Osteoblast (primary cell): ENCODE measurements around the gene CDRT15. TPM values are rescaled to one million over a fixed set of nuclear protein-coding genes. Genes with fewer than 3 reads are reported as not detected.
A peak's percentile ranks its signal among the peaks of the same experiment; 100 is the strongest.
"Not testable (repeated sequence)": the region's sequence is repeated elsewhere in the genome, so short reads cannot be mapped to it uniquely, and the experiment has no call there.

Experiments used
- DNase-seq: peaks from one replicate; pipeline ENCODE4 v3.0.0; 2011; ENCODE audit warnings: low spot score, mixed read lengths; ENCODE audit not compliant: insufficient read length; ENCODE audit errors: missing footprints
- H2AFZ ChIP-seq: 2 replicates; pipeline ENCODE4 v1.6.0; 2011; ENCODE audit warnings: mild to moderate bottlenecking, low read length
- H3K27ac ChIP-seq: 2 replicates; pipeline ENCODE4 v1.5.1; 2011; ENCODE audit warnings: mild to moderate bottlenecking, low read depth, low read length, moderate library complexity
- H3K27me3 ChIP-seq: 2 replicates; pipeline ENCODE4 v1.6.0; 2012; ENCODE audit warnings: mild to moderate bottlenecking, control low read depth, inconsistent platforms, low read length, moderate library complexity; ENCODE audit not compliant: insufficient read depth
- H3K36me3 ChIP-seq: 2 replicates; pipeline ENCODE4 v1.5.1; 2011; ENCODE audit warnings: mild to moderate bottlenecking, low read length, control low read depth, moderate library complexity; ENCODE audit not compliant: insufficient read depth
- H3K4me1 ChIP-seq: 2 replicates; pipeline ENCODE4 v1.5.1; 2011; ENCODE audit warnings: mild to moderate bottlenecking, low read length, control low read depth, moderate library complexity; ENCODE audit not compliant: insufficient read depth
- H3K4me2 ChIP-seq: 2 replicates; pipeline ENCODE4 v1.6.0; 2011; ENCODE audit warnings: mild to moderate bottlenecking, low read length; ENCODE audit not compliant: insufficient read depth
- H3K4me3 ChIP-seq: fragments of 200-600 bp; sonication (generic); 3 replicates; pipeline ENCODE4 v1.5.1; 2012; ENCODE audit warnings: mild to moderate bottlenecking, low read length, inconsistent platforms; ENCODE audit not compliant: insufficient read depth
- H3K79me2 ChIP-seq: 2 replicates; pipeline ENCODE4 v1.6.0; 2012; ENCODE audit warnings: mild to moderate bottlenecking, low read length, control low read depth, inconsistent platforms; ENCODE audit not compliant: insufficient read depth
- H3K9me3 ChIP-seq: 2 replicates; pipeline ENCODE4 v1.5.1; 2011; ENCODE audit warnings: low read depth, low read length, control low read depth
- H4K20me1 ChIP-seq: 2 replicates; pipeline ENCODE4 v1.6.0; 2012; ENCODE audit warnings: mild to moderate bottlenecking, low read length, control low read depth; ENCODE audit not compliant: insufficient read depth
- CTCF ChIP-seq: IDR thresholded peaks from 2 replicates; pipeline ENCODE4 v1.5.1; 2011; ENCODE audit warnings: mild to moderate bottlenecking, low read depth, low read length, moderate library complexity; ENCODE audit errors: extremely low read depth
- total RNA-seq: library from RNA; depleted of rRNA; stranded (reverse); fragments of >200 nt; gene quantifications from 2 replicates; pipeline ENCODE4 v1.2.3, GENCODE V29; 2012

CDRT15 gene
- total RNA-seq, 1 donor = not detected

GRCh38 chr17:14197057-14197456, 39.6 kb downstream of the CDRT15 start:
- no peak for DNase-seq
- Histone ChIP-seq H2AFZ (no peak overlapping the region), H3K4me1 (no peaks in the 10 kb centered on the region), H3K9me3 (no peaks in the 10 kb centered on the region), H3K36me3 (no peaks in the 10 kb centered on the region), H3K79me2 (no peaks in the 10 kb centered on the region), H4K20me1 (no peaks in the 10 kb centered on the region), H3K27ac (no peak overlapping the region), H3K4me2 (no peak overlapping the region), H3K27me3 (no peaks in the 10 kb centered on the region), H3K4me3 (no peak overlapping the region)
- TF ChIP-seq CTCF = no peak

- no peaks in the 10 kb centered on the region for H3K79me2 ChIP-seq
- DNase-seq = no peak
- no peak overlapping the region for H3K27ac ChIP-seq
- H3K4me3 ChIP-seq = no peak overlapping the region
- no peaks in the 10 kb centered on the region for H4K20me1 ChIP-seq
- H3K9me3 ChIP-seq = no peaks in the 10 kb centered on the region
- no peaks in the 10 kb centered on the region for H3K36me3 ChIP-seq
- TF ChIP-seq CTCF = peak; percentile 4
- no peak overlapping the region for H2AFZ ChIP-seq
- no peaks in the 10 kb centered on the region for H3K4me1 ChIP-seq
- no peak overlapping the region for H3K4me2 ChIP-seq
- H3K27me3 ChIP-seq = no peaks in the 10 kb centered on the region
Measured at GRCh38 chr17:14196377-14196997, 40.2 kb downstream of the CDRT15 start.

DNA sequence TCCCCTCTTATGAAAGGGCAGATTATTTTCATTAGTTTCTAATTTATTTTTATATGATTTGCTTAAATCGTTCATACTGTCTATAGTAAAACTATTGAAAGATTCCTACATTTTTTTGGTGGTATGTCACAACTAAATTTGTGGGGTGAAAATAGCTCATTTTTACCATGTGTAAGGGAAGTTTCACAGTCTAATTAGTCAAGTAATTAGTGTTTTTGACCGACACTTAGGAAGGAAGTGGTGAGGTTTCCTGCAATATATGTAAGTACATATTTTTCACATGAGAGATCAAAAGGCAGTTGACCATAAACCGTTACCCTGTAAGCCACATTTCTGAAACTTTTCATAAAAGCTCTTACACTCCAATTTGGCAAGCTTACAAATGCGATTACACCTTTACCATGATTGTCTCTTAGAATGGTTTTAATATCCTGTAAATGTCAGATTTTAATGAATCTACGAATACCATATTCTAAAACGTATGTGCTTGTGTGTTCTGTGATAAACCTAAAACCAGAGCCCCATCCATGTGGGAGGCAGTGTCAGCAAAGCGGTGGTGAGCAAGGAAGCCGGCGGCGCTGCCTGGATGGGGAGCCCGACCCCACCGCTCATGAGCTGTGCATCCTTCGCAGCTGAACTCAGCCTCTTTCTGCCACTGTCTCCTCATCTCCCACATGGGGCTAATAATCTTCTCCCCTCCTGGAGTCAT, 43.9 kb downstream of the CDRT15 start:
- not testable (repeated sequence) for DNase-seq, H2AFZ ChIP-seq, H3K9me3 ChIP-seq, H3K4me1 ChIP-seq, H3K27ac ChIP-seq, H4K20me1 ChIP-seq, H3K36me3 ChIP-seq, H3K27me3 ChIP-seq, H3K79me2 ChIP-seq, H3K4me3 ChIP-seq, H3K4me2 ChIP-seq

GRCh38 chr17:14192039-14192438, 44.6 kb downstream of the CDRT15 start:
- H3K27me3 ChIP-seq, H3K4me3 ChIP-seq, H4K20me1 ChIP-seq, DNase-seq, H3K9me3 ChIP-seq, H3K36me3 ChIP-seq, H2AFZ ChIP-seq, H3K4me1 ChIP-seq, H3K27ac ChIP-seq, H3K4me2 ChIP-seq, H3K79me2 ChIP-seq: not testable (repeated sequence)

GRCh38 chr17:14191469-14191868, 45.2 kb downstream of the CDRT15 start:
- H3K4me3 ChIP-seq, H3K4me2 ChIP-seq, H3K9me3 ChIP-seq, H3K36me3 ChIP-seq, H3K27ac ChIP-seq, H3K79me2 ChIP-seq, H4K20me1 ChIP-seq, H3K4me1 ChIP-seq, H2AFZ ChIP-seq, DNase-seq, H3K27me3 ChIP-seq: not testable (repeated sequence)

DNA sequence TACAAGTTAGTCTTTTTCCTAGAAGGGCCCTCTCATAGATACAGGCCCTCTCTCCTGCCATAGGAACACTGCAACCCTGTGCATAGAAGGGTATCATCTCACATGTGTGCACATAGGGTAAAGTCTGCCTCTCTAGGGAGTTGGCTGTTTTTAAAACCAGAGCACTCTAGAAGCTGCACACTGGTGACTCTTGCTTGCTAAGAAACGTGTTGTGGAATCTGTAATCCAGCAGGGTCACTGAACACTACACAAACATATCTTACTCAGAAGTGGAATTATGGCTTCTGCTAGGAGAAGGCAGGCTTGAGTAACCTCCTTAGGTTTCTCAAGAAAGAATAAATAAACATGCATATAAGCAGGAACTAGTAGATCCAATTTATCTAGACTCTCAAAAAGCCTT, 45.9 kb downstream of the CDRT15 start:
- not testable (repeated sequence) for H3K4me2 ChIP-seq, H3K27ac ChIP-seq, H3K27me3 ChIP-seq, H2AFZ ChIP-seq, H3K4me3 ChIP-seq, H3K9me3 ChIP-seq, H3K4me1 ChIP-seq, DNase-seq, H4K20me1 ChIP-seq, H3K79me2 ChIP-seq, H3K36me3 ChIP-seq

GRCh38 chr17:14186443-14186842, 50.2 kb downstream of the CDRT15 start:
- not testable (repeated sequence) for H3K4me3 ChIP-seq, H3K79me2 ChIP-seq, H4K20me1 ChIP-seq, H3K4me2 ChIP-seq, H3K4me1 ChIP-seq, DNase-seq, H3K27me3 ChIP-seq, H3K36me3 ChIP-seq, H2AFZ ChIP-seq, H3K9me3 ChIP-seq, H3K27ac ChIP-seq
